HG03103 (cell line): ENCODE data around the gene RAP1B.

Experiments
- ATAC-seq: cut with Tn5 transposase; IDR thresholded peaks from one replicate; pipeline ENCODE4 v1.9.1; 2021; ENCODE audit warnings: low read depth; ENCODE audit not compliant: unreplicated experiment

The RAP1B gene

DNA sequence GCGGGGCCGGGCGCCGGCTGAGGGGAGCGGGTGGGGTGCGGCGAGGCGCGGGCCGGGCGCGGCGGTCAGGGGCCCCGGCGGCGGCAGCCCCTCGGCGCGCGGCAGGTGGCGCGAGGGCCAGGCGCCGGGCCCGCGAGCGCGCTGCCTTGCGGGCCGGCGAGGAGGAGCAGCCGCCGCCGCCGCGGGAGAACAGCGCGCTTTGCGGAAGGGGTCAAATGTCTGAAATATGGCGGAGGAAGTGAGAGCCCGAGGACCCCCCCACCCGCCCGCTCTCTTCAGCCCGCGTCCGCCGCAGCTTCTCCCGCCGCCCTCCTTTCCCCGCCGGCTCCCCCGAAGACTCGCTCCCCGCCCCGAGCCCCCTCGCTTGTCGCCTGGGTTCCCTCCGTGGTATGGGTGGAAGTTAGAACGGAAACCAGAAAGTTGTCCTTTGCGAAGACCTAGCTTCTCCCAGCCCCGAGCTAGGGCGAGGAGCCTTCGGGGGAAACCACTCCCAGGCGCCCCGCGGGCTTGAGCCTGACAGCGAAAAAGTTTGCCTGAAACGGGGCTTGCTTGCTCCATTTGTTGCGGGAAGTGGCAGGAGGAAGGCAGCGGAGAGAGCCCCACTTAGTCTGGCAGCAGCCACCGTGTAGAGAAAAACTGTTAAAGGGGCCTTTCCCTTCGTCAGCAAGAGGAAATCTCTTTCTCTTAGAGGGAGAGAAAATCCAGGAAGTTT, 551 bp downstream of the RAP1B start:
- peak; percentile 32 for ATAC-seq

DNA sequence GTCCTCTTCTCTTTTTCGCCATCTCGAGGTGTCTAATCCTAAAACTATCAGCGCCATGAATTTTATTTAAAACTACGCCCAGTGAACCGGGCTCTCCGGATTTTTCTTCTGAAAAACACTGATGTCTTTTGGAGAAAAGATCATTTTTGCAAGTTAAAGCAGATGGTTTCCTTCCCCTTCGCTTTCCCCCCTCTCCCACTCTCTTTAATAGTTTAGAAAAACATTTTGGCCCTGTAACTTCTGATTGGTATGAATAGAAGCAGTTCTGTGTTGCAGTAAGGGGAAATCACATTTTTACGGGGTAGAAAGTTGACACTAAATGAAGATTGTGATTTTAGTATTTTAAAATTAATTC, 1.1 kb downstream of the RAP1B start:
- ATAC-seq = no peak

DNA sequence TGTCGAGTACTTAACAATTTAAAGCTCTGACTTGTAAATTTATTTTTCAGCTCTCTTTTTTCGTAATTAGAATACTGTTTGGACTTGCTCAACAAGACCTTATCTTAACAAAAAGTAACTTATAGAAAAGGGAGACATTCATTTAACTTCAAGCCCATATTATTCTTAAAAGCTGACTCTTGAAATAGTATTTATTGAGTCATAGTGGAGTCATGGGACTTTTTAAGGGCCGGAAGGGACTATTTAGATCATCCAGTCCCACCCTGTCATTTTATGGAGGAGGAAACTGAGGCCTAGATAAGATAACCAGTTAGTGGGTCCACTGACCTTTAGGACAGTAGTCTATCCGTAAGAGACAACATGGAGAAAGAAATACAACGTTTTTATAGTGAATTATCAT, 1.5 kb downstream of the RAP1B start:
- no peak for ATAC-seq

DNA sequence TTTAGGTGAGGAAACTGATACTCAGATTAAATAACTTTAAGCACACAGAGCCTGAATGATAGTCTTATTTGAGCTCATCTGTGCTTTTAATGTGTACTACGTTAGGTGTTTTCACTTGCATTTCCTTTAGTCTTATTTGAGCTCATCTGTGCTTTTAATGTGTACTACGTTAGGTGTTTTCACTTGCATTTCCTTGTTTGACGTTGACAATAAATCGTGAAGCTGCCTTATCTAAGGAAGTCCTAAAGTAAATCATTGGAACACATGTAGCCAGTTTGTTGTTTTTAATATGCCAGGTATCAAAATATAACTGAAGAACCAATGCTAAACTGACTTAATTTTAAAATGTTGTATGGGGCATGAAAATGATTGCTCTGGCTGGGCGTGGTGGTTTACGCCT, 2.0 kb downstream of the RAP1B start:
- no peak for ATAC-seq

DNA sequence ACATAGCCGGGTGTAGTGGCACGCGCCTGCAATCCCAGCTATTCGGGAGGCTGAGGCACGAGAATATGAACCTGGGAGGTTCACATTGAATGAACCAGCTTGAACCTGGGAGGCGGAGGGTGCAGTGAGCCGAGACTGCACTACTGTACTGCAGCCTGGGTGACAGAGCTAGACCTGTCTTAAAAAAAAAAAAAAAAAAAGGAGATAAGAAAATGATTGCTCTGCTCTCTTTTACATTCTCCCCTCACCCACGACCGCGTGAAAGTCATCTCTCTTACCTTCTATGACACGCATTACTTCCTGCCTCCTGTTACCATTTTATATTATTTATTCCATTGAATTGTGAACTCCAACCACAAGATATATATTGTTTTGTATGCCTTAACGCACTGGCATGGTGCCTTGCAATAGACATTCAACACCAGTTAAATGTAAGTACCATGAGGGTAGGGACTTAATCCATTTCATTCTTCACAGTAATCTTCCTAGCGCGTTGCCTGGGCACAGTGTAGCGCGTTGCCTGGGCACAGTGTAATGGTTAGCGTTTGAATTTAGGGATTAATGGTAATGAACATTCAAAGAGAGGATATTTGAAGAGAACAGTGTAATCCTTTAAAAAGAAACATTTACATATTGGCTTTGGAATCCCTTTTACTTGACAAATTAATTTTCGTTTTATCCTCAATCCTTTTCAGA, 2.7 kb downstream of the RAP1B start:
- no peak for ATAC-seq

DNA sequence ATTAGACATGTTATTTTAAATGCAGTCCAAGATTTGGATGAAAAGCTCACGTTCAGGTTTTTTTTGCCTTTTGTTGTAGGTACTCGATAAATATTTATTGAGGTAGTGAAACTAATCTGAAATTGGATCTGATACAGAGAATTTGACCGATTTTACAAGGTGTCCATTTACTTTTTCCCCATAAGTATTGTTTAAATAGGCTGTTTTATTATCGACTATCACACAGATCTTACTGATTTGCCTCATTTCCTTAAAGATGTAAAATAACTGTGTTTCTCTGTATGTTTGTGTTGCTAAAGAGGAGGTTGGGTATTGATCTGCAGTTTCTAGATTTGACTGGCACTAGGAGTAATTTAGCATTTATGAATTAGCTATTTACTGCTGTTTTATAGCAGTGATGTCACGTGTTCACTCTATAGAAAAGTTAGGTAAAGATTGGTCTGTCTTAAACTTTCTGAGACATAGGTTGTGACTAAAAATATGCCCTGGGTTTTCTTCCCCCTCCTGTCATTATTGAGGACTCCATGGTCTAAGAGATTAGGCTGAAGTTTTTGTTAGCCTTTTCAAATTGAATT, 3.5 kb downstream of the RAP1B start:
- ATAC-seq = no peak

DNA sequence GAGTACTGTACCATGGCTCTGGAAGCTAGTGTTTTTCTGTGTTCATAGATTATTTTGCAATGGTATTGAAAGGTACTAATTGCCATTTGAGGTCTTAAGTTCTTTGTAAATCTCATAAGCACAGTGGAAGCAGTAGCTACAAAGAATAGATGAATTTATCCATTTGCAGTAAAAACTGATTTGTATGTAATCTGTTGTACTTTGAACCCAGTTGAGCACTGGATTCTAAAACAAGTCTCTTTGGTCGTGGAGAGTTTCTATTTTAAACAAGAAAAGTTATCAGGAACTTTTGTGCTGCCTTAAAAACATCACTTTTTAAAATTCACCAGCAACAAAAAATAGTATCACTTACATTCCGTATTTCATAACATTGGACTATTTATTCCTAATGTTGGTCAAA, 4.1 kb downstream of the RAP1B start:
- no peak for ATAC-seq

DNA sequence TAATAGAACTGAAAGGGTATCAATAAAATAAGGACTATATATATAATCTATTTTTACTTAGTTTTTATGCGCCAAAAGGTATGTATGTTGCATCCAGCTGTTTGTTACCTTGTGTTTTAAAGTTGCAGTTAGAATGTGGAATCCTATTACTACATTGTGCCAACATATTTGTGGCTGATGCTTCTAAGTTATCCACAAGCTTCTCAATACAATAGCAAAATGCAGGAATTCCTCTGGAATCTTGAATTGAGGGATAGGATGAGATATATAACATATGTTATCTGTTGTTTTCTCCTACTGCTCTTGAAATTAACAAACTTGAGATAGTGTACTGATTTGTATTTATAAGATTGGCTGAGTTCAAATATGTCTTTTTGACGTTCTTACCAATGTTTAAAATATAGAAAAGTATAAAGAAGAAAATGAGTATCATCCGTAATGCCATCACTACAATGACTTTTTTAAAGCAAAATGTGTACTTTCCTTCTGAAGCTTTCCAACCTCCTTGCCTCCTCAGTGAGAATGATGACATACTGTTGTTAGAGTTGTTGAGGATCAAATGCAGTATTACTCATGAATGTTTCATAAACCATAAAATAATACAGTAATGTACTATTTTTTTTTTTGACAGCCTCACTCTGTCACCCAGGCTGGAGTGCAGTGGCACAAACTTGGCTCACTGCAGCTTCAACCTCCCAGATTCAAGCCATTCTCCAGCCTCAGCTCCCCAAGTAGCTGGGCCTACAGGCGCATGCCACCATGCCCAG, 6.6 kb downstream of the RAP1B start:
- ATAC-seq = no peak

DNA sequence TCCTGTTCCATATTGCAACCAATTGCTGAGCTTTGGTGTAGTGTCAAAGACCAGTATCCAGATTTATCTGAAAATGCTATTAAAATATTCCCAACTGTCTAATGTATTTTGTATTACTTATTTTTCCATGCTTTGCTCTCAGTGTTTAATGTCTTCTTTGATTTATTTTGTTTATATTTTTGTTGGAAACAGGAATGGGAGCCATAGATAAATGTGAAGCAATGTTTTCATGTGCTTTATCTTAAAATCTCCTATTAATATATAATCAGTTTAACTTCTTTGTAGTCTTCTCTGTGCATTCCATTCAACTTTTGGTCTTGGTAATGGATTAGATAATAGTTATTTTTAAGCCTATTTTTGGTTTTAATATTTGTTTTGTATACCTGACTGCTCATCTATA, 8.8 kb downstream of the RAP1B start:
- ATAC-seq = no peak

DNA sequence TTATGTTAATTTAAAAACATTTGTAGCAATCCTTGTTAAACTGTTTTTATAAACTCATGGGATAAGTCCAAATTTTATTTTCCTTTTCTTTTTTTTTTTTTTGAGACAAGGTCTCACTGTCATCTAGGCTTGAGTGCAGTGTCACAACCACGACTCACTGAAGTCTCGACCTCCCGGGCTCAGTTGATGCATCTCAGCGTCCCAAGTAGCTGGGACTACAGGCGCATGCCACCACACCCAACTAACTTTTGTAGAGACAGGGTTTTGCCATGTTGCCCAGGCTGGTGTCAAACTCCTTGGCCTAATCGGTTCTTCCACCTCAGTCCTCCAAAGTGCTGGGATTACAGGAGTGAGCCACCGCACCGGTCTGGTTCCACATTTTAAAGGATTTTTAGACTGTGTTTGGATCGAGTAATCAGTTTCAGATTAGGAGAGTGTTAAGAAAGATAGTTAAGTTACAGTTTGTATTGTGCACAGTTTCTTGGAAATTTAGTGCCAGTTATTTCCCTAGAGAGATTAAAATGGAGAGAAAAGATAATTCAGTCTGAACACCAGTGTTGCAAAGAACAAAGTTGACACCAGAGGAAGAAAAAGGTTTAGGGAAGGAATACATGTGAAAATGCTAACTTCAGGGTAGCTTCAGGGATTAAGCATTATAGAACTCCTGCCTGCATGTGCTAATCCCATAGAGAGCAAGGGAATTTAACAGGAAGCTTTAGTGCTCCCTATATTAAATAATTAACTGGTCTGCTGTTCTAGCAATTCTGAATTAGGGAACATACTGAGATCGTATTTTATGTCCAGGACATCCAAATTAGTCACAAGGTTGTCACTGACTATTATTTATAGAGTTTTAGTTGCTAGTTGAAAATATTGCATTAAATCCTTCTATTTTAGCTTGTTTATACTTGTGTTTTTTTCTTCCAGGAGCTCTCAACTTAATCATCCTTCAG, 10.1 kb downstream of the RAP1B start:
- no peak for ATAC-seq

DNA sequence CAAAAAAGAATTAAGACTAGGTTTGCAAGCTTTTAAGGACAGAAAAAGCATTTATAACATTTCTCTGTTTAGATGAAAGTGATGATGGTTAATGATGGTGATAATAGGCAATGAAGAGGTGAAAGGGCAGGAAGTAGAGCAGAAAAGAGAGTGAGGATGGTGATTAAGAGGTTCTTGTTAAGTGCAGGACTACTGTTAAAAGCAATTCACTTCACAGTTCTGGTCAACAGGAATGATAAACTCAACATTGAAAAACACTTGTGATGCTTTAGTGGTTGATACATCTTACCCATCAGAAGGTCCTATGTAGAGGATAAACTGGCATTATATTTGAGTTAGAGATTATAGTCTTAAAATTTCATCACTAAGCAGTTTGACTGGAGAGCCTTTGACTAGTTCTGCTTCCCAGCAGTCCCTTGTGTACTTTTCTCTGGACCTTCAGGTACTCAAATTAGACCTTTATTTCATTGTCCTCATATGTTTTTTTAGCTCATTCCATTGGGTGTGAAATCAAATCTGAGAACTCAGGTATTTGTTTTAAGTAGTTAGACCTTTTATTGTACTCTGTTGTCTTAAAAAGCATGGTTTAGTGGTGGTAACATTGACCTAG, 10.9 kb downstream of the RAP1B start:
- no peak for ATAC-seq

DNA sequence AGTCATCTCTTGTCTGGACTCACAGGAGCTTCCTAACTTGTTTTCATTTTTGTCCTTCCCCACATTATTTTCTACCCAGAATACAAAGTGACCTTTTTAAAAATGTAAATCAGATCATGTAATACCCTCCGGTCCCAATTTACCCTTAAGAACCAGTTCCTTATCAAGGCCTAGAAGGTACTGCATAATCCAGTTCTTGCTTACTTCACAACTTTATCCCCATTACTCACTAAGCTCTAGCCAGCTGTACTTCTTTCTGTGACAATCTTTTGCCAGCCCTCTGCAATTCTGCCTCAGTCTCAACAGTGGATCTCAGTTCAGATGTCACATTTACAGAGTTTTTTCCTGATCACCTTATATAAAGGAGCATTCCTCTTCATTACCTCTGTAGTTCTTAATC, 11.6 kb downstream of the RAP1B start:
- ATAC-seq = no peak

DNA sequence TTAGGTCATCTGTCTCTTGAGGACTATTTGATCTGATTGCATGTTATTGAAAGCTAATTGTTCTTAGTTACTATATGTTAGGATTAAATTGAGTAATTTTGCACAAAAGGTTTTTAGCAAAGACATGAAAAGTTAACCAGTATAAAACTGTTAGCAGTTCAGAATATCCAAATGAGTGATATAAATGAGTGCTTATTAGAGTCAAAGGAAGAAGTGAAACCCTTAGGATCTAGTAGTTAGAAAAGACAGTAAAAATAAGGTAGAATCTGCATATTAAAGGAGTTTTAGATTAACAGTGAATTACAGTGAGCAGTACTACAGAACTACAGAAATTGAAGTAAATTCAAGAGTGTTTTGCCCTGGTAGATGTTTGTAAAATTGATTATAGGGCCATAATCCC, 12.4 kb downstream of the RAP1B start:
- ATAC-seq = no peak

DNA sequence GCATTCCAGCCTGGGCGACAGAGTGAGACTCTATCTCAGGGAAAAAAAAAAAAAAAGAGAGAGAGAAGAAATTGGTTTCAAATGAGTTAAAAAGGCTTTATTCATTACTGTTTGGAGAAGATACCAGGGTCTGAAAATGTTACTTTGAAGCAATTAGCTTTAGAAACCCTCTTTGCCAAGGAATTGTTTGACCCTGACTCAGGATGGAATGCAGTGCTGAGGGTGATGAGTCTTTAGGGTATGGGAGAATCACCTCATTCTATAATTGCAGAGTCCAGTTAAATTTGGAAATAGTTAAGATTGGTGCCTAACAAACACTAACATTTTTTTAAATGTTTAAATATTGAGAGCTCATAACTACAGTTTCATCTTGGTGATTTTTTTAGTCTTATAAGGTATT, 13.3 kb downstream of the RAP1B start:
- no peak for ATAC-seq

DNA sequence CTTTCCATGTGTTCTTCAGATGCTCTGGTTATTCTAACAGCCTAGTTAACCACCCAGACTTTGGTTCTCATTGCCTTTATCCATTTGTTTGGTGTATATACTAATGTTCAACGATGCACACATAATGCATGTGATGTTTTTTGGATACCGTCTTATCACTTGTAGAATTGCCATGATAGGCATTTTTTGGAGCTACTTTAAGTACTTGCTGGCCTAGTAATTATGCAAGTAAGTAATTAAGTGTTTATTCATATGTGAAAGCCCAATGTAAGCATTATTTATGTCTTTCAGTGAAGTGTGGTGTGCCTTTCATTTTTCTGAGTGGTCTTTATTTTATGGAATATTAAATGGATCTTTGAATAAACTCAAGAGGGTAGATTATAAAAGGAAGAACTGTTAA, 14.2 kb downstream of the RAP1B start:
- no peak for ATAC-seq

DNA sequence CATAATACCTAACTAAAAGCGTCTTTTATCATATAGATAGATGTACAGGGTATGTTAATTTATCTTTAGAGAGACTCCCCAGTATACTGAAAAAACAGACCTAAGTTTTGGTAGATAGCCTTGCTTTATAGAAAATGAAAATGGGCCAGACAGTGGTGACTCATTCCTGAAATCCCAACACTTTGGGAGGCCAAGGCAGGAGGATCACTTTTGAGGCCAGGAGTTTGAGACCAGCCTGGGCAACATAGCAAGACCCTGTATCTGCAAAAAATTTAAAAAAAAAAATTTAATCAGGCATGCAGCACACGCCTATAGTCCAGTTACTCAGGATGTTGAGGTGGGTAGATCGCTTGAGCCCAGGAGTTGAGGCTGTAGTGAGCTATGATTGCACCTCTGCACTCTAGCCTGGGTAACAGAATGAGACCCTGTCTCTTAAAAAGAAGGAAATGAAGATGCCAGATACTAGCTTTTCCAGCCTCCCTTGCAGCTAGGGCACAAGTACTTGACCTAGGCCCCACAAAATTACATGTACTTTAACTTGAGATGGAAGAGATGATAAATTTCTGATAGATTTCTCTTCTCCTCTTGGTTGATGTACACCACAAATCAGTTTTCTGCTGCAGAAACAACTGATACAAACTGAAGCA, 17.1 kb downstream of the RAP1B start:
- no peak for ATAC-seq

DNA sequence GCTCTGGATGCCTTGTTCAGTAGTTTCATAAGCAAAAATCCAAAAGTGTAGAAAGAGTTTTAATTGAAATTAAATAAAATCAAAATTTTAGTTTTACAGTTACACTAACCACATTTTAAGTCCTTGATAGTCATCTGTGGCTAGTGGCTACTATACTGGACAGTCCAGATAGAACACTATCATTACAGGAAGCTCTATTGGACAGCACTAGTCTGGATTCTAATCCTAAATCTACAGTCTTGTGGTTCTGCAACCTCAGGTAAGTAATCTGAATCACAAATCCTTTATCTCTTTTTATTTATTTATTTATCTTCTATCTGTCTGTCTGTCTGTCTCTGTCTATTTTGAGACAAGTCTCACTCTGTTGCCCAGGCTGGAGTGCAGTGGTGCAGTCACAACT, 18.0 kb downstream of the RAP1B start:
- ATAC-seq = no peak

DNA sequence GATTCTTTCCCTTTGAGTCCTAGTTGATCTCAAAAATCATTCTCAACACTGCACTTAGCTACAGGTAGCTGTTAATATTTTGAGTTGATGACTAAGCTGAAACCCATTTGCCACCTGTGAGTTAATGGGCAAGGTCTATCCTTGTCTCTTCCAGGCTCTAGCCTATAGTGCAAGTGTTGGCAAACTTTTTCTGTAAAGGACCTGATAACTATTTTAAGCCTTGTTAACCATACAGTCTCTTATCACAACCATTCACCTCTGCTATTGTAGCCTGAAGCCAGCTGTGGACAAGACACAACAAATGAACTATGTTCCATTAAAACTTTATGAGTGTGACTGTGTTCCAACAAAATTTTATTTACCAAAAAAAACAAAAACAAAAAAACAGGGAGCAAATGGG, 19.4 kb downstream of the RAP1B start:
- ATAC-seq = no peak

DNA sequence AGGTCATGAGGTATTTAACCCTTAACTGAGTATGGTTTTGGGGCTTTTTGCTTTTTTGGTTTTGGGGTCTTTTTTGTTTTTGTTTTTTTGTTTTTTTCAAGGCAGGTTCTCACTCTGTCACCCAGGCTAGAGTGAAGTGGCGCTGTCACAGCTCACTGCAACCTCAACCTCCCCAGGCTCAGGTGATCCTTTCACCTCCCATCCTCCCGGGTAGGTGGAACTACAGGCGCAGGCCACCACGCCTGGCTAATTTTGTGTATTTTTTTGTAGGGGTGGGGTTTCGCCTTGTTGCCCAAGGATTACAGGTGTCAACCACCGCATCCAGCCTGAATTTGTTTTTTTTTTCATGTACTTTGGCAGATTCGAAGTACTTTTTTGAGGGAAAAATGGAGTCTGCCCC, 19.9 kb downstream of the RAP1B start:
- no peak for ATAC-seq

DNA sequence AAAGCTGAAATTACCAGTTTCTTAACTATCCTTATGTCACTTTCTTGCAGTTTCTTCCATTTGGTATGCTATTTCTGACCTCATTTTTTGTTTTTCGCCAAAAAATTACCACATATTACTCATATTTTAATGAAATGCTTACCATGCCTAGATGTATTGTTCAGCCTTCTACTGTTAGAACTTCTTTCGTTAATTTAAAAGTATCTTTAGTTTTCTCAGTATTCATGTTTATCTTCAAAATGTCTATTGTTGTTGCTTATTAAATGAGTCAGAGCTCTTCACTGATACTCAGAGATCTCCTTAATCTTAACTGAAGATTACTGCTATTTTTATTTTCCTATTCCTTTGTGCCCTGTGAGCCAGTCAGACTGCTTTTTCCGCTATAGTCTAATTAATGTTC, 20.5 kb downstream of the RAP1B start:
- no peak for ATAC-seq
